GM11168 (cell line): ENCODE measurements around the gene SVOP.
"Not testable (repeated sequence)": the region's sequence is repeated elsewhere in the genome, so short reads cannot be mapped to it uniquely, and the experiment has no call there.

Experiments used
- in situ Hi-C: fragments of 300-500 bp; cut with MboI; formaldehyde crosslinking; loops from one replicate; pipeline ENCODE4 v1.12.0; 2022; ENCODE audit warnings: low sequenced_read_pairs; ENCODE audit not compliant: unreplicated experiment

Gene SVOP

GRCh38 chr12:109033239-109034196 lies 12.7 kb upstream of the SVOP start:
- in situ Hi-C loops, result no loop called here

DNA sequence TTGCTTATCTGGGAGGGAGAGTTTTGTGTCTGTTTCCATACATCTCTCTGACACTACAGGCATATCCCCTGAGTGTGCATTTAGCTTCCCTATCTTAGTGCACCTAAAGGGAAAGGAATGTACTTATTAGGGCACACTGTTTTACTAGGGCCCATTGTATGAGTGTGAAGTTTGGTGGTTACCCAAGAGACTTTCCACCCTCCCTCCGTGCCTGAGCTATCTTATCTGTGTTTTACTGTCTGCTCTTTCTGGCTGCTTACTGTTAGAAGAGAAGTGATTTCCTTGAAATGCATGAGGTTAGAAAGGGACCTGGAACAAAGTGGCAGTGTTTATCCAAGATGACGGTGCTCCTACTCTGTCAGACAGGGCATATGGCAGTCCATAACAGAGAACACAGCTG lies 8.5 kb upstream of the SVOP start:
- in situ Hi-C loops, result no loop called here

- in situ Hi-C loops, result not testable (repeated sequence)
These were observed 7.8 kb upstream of the SVOP start for GRCh38 chr12:109028624-109029023.

GRCh38 chr12:109027767-109028166 lies 6.9 kb upstream of the SVOP start:
- in situ Hi-C loops, result no loop called here

DNA sequence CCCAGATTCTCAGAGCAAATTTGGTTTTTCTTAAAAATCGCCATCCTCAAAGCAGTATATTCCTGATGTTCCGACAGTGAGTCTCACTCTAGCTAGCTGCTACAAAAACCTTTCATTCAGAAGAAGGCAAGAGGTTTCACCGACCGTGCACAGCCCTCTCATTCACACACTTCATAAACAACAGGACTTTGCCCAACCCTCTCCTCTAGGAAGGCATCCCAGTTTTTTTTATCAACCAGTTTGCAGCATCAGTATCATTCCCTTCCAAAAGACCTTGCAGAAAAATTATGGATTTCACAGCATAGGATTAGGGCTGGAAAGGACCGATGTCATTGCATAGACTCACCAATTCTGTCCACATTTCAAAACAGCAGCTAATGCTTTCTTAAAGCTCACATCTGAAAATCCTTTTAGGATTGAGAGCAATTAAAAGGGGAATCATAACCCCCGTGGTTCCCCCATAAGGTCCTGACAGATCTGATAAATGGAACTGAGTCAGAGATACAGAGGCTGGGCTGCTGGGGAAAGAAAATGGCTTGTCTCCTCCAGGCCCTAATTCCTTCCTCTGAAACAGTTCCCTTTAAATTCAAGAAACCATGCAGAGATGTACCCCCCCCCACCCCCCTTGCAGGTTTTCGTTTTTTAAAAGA lies 597 bp downstream of the SVOP start:
- in situ Hi-C loops, result no loop called here

DNA sequence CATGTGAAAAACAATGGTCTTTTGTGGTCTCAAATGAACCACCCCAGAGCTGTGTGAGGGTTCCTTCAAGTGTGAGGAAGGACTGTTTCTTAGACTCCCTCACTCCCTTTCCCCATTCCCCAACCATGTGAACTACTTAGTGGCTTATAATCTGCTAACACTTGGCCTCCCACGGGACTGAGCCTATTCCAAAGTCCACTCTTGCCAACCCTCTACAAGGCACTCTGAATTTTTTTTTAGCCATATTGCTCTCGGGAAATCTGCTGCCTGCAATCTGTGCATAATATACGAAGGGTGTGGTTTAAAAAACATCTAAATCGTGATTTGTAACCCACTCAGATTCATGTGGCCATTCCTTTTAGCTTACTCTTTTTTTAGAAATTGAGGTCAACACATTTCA lies 2.6 kb downstream of the SVOP start:
- in situ Hi-C loops, result no loop called here

DNA sequence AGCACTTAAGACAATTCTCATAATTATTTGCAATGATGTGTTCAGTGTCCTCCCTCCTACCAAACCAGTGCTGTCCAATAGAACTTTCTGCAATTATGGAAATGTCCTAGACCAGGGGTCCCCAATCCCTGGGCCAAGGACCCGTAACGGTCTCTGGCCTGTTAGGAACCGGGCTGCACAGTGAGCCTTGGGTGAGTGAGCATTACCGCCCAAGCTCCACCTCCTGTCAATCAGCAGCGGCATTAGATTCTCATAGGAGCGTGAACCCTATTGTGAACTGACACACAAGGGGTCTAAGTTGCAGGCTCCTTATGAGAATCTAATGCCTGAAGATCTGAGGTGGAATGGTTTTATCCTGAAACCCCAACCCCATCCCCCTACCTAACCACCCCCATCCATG lies 3.9 kb downstream of the SVOP start:
- in situ Hi-C loops, result no loop called here

GRCh38 chr12:109016016-109016415 lies 4.9 kb downstream of the SVOP start:
- in situ Hi-C loops, result no loop called here

DNA sequence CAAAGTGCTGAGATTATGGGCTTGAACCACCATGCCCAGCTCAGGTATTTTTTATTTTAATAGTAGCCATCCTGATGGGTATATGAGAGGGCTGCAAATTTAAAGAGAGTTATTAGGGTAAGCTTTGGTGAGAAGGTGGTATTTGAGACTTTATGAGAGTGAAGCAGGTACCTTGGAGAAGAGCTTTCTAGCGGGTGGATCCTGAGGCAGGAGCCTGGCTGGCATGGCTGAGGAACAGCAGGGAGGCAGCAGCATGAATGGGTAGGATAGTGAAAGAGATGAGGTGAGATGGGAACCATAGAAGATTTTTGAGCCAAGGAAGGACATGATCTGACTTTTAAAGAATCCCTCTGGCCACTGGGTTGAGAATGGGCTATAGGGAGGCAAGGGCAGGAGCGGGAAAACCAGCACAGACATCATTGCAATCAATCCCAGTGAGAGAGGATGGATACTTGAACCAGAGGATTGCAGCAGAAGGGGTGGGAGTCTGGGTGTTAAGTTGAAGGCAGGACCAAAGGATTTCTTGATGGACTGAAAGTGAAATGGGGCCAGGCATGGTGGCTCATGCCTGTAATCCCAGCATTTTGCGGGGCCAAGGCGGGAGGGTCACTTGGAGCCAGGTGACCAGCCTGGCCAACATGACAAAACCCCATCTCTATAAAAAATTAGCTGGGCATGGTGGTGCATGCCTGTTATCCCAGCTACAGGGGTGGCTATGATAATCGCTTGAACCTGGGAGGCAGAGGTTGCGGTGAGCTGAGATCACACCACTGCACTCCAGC lies 5.7 kb downstream of the SVOP start:
- in situ Hi-C loops, result no loop called here

- in situ Hi-C loops, result no loop called here
These were observed 10.6 kb downstream of the SVOP start for GRCh38 chr12:109010259-109010658.

DNA sequence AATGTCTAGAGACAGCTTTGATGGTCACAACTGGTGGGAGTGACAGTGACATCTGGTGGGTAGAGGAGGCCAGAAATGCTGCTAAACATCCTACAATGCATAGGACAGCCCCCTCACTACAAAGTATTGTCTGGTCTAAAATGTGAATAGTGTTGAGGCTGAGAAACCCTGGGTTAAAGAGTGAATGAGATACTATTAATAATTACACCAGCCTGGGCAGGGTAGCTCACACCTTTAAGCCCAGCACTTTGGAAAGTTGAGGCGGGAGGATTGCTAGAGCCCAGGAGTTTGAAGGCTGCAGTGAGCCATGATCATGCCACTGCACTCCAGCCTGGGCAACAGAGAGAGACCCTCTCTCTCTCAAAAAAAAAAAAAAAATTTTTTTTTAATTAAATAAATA lies 11.1 kb downstream of the SVOP start:
- in situ Hi-C loops, result no loop called here

GRCh38 chr12:109004017-109004416 lies 16.9 kb downstream of the SVOP start:
- in situ Hi-C loops, result no loop called here

GRCh38 chr12:108996320-108996719 lies 24.5 kb downstream of the SVOP start:
- in situ Hi-C loops, result no loop called here

- in situ Hi-C loops, result no loop called here
These were observed 25.4 kb downstream of the SVOP start for GRCh38 chr12:108995370-108995992.

DNA sequence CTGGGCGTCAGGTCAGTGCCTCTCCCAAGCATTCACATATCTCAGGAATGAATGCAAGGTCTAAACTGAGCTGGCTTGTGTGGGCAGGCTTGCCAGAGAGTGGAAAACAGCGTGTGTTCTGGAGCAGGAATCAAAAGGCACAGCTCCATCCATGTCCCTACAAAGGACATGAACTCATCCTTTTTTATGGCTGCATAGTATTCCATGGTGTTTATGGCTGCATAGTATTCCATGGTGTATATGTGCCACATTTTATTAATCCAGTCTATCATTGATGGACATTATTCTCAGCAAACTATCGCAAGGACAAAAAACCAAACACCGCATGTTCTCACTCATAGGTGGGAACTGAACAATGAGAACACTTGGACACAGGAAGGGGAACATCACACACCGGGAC lies 30.8 kb downstream of the SVOP start:
- in situ Hi-C loops, result not testable (repeated sequence)

DNA sequence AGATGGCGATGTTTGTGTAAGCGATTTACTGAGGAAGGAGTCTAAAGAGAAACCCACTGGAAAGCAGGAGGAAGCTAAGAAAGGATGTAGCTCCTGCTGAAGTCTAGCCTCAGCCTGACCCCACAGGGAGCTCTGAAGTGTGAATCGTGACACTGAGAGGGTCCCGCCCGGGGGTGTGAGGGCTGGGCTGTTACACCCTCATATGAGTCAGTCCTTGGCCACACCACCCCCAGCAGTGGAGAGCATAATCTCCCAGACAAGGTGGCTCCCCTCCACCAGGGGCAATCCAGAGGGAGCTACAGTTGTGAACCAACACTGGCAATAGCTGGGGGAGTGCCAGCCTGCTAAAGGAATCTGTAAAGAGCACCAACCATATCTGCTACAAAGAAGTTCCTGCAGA lies 31.5 kb downstream of the SVOP start:
- in situ Hi-C loops, result no loop called here

DNA sequence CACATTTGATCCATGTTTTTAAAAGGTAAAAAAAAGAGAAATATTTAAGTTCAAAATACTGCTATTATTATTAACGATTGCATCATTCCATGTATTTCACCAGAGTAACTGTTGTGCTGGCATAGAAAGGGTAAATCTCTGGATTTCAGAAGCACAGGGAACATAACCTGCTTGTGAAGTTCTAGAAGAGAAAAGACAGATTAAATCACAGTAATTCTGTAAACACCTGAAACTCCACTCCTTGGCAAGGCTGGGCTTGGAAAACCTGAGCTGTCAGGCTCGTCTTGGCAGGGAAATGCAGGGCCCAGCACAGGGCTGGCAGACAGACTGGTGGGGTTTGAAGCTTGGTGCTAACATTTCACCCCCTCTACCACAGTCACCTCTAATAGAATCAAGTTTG lies 35.1 kb downstream of the SVOP start:
- in situ Hi-C loops, result no loop called here

DNA sequence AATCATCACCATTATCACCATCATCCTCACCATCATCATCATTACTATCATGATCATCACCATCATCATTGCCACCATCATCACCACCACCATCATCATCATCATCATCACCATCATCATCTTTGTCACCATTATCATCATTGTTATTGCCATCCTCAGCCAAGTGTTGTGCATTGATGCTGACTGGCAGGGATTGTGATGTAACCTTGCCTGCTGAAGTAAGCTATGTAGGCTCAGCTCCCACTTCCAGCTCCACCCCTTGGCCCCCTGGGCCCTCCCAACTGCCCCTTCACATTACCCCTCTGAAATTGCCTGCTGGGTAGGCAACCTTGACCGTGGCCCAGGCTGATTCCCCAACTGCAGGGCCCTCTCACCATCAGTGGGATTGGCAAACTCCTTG lies 37.6 kb downstream of the SVOP start:
- in situ Hi-C loops, result no loop called here

DNA sequence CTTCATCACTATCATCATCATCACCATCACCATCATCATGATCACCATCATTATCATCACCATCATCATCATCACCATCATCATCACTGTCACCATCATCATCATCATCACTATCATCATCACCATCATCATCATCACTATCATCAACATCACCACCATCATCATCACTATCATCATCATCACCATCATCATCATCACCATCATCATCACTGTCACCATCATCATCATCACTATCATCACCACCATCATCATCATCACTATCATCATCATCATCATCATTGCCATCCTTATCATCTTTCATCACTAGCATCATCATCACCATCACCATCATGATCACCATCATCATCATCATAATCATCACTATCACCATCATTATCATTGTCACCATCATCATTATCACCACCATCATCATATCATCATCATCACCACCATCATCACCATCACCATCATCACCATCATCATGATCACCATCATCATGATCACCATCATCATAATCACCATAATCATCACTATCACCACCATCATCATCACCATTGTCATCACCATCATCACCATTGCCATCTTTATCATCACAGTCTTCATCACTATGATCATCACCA lies 38.1 kb downstream of the SVOP start:
- in situ Hi-C loops, result no loop called here

- in situ Hi-C loops, result no loop called here
These were observed 39.0 kb downstream of the SVOP start for GRCh38 chr12:108981835-108982234.
